IMR-90 (cell line): ENCODE results near the gene MLH1.

Experiments
- CEBPB ChIP-seq: IDR thresholded peaks from 2 replicates; pipeline ENCODE4 v1.6.1; 2012; ENCODE audit warnings: low read depth, low read length, improper control_type of control experiment
- CTCF ChIP-seq: conservative IDR thresholded peaks from 2 replicates; pipeline ENCODE4 v1.5.1; 2012; ENCODE audit warnings: mild to moderate bottlenecking, low read depth, low read length, improper control_type of control experiment
- MAZ ChIP-seq: IDR thresholded peaks from 2 replicates; pipeline ENCODE4 v1.6.1; 2012; ENCODE audit warnings: low read depth, mild to moderate bottlenecking, low read length, improper control_type of control experiment, moderate library complexity, borderline replicate concordance
- RAD21 ChIP-seq: IDR thresholded peaks from 2 replicates; pipeline ENCODE4 v1.6.1; 2012; ENCODE audit warnings: low read length, improper control_type of control experiment
- RCOR1 ChIP-seq: IDR thresholded peaks from 2 replicates; pipeline ENCODE4 v1.6.1; 2012; ENCODE audit warnings: mild to moderate bottlenecking, low read length, improper control_type of control experiment; ENCODE audit not compliant: insufficient replicate concordance

DNA sequence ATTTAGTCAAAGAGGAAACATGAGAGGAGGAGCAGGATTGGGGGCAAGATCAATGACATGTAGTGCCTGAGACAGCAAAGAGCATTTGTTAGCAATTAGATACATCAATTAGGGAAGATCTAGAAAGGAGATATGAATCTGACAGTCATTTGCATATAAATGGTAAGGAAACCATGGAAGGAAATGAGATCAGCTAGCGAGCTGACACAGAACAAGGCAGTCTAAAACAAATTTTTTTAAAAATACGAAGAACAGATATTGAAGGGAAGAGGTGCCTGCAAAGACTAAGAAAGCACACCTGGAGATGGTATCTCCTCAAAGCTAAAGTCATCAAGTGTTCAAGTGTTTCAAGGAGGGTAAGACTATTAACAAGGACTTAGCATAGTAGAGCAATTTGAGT is 5.0 kb upstream of the MLH1 start:
- TF ChIP-seq CTCF (no peak), CEBPB (no peak), RAD21 (no peak), MAZ (no peak), RCOR1 (no peak)
